ENCODE data around the gene KCNMA1.
A peak's percentile ranks its signal among the peaks of the same experiment; 100 is the strongest.

The KCNMA1 gene

DNA sequence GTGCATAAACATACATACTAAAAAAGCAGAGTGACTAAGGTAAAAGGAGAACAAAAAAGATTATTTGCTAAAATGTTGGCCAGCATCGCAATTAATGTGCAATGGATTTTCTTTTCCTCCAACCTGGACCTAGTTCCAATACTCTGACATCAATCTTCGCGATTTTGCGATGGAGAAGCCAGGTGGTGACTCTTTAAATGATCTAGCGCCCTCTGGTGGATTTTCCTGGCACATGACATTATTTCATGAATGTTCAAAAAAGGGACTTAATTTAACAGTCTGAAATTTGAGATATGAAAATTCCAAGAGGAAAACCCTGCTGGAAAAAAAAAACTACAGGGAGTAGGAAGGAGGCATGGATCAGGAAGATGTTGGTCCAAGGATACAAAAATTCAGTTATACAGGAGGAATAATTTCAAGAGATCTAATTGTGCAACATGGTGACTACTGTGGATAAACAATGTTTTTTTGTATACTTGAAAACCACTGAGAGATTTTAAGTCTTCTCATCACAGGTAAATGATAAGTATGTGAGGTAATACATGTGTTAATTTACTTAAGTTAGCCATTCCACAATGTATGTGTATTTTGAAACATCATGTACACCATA, 4.3 kb upstream of the KCNMA1 start:
- TF ChIP-seq, protein P1, sequence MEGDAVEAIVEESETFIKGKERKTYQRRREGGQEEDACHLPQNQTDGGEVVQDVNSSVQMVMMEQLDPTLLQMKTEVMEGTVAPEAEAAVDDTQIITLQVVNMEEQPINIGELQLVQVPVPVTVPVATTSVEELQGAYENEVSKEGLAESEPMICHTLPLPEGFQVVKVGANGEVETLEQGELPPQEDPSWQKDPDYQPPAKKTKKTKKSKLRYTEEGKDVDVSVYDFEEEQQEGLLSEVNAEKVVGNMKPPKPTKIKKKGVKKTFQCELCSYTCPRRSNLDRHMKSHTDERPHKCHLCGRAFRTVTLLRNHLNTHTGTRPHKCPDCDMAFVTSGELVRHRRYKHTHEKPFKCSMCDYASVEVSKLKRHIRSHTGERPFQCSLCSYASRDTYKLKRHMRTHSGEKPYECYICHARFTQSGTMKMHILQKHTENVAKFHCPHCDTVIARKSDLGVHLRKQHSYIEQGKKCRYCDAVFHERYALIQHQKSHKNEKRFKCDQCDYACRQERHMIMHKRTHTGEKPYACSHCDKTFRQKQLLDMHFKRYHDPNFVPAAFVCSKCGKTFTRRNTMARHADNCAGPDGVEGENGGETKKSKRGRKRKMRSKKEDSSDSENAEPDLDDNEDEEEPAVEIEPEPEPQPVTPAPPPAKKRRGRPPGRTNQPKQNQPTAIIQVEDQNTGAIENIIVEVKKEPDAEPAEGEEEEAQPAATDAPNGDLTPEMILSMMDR (IDR thresholded peaks at IDR 0.05; ENCODE audit: low read depth, low read length) = peak; percentile 66
- H3K4me3 ChIP-seq (ENCODE audit: low read depth, low read length) = no peak overlapping the region

DNA sequence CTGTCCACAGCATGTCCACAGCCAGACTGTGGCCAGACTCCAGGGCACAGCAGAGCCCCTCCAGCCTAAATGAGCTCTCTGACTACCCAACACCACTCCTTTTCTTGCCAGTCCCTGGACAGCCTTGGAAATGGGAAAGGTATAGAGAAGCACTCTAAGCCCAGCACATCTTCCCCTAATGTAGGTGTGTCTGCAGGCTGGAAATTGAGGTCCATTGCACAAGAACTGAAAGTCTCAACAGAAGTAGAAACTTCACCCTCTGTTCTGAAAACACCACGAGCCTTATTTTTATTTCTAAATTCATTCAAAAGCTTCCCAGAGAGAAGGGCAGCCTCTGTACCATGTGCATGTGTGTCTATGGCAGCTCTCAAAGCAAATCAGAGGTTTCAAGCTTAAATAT, 3.7 kb upstream of the KCNMA1 start:
- TF ChIP-seq, protein P1 (IDR thresholded peaks at IDR 0.05; ENCODE audit: low read depth, low read length) = no peak
- no peak overlapping the region for H3K4me3 ChIP-seq (ENCODE audit: low read depth, low read length)
- in situ Hi-C loops (cut with HindIII; ENCODE audit: low sequenced_read_pairs) = no loop called here
- DNase-seq (ENCODE audit: low read depth, low spot score) = no peak

More for the DNA sequence above, 4.3 kb upstream of the KCNMA1 start:
- in situ Hi-C loops (cut with HindIII; ENCODE audit: low sequenced_read_pairs) = no loop called here
- peak; percentile 85 for DNase-seq (ENCODE audit: low read depth, low spot score)

DNA sequence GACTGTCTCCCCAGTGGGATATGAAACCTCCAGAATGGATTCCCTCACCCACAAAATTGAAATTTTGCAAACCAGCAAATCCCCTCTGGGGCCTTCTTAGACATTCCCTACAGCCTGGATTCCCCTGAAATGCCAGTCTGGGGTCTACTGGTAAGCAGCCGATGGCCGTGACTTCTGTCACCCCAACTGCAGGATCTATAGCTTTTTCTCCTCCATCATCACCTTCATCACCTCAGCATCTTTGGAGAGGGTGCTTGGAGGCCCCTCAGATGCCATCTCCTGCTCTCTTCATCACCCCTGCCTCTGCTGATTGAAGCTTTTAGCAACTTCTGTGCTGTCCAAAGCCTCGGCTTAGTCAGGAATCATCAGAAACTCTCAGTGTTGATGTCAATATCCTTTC, 2.6 kb upstream of the KCNMA1 start:
- DNase-seq (ENCODE audit: low read depth, low spot score) = no peak
- no peak overlapping the region for H3K4me3 ChIP-seq (ENCODE audit: low read depth, low read length)
- TF ChIP-seq, protein P1 (IDR thresholded peaks at IDR 0.05; ENCODE audit: low read depth, low read length) = no peak
- in situ Hi-C loops (cut with HindIII; ENCODE audit: low sequenced_read_pairs) = no loop called here

DNA sequence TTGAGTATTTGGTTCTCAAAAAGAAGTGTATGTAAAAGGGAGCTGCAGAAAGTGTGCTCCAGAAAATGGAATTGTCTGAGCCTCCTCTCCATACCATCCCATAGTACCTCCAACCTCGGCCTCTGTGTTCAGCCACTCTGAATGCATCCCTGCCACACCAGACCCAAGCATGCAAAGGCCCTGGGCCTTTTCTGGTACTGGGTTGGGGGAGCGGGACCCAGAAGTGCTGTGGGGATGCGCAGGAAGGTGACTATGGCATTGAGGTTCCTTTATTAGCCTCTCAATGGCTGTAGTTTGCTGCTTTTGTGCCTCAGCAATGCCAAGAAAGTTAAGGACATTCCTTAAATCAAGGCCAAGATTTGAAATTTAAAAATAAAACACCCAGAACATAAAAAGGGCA, 2.1 kb upstream of the KCNMA1 start:
- H3K4me3 ChIP-seq (ENCODE audit: low read depth, low read length) = no peak overlapping the region
- in situ Hi-C loops (cut with HindIII; ENCODE audit: low sequenced_read_pairs) = no loop called here
- TF ChIP-seq, protein P1 (IDR thresholded peaks at IDR 0.05; ENCODE audit: low read depth, low read length) = no peak
- no peak for DNase-seq (ENCODE audit: low read depth, low spot score)

DNA sequence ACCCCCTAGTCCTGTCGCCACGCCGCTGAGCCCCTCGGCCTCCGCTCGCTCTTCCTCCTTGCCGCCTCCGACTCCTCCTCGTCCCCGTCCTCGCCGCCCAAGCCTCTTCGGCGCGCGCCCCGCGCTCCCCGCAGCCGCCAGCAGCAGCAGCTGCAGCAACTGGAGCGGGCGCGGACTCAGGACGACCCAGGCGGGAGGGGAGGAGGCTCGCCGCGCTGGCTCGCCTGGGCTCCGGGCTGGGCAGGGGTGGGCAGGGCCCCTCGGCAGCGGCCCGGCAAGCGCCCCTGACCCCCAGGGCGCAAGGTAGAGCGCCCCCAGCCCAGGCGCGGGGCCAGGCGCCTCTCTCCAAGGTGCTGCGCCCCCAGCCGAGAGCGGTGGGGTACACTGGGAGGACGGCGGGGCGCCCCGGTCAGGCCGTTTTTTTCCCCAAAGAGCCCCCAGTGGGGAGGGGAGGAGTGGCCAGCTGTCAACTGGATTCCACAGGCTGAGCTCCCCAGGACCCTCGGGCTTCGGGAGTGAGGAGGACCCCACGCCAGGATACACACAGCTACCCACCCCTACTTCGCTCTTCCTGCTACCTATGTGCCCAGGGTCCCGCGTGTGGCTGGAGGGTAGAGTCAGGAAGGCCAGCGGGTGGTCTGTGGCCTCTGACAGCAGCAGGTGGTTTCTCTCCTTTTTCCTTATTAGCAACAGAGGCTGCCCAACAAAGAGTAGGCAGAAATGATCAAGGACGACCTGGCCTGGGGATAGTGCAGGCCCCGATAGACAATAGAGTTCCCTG, 903 bp upstream of the KCNMA1 start:
- TF ChIP-seq, protein P1 (IDR thresholded peaks at IDR 0.05; ENCODE audit: low read depth, low read length) = no peak
- peak; percentile 65 for DNase-seq (ENCODE audit: low read depth, low spot score)
- in situ Hi-C loops (cut with HindIII; ENCODE audit: low sequenced_read_pairs) = no loop called here
- H3K4me3 ChIP-seq (ENCODE audit: low read depth, low read length) = peak overlapping the region; percentile 50

DNA sequence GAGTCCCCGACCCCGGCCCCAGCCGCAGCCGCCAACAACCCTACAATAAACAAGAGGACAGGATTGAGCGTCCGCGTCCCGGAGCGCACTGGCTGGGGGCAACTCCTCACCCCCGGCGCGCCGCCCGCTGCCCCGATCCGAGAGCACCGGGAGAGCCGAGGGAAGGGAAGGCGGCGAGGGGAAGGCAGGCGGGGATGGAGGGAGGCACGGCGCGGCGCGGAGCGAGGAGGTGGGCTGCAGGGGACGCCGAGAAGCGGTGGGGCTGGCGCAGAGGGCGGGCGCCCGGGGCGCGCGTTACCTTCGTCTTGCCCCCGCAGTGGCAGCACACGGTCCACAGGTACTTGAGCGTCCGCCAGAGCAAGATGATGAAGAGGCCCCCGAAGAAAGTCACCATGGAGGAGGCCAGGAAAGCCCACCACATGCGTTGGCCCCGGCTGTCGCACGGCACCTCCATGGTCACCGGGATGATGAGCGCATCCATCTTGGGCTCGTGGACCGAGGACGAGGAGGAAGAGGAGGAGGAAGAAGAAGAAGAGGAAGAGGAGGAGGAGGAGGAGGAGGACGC, 559 bp downstream of the KCNMA1 start:
- TF ChIP-seq, protein P1 (IDR thresholded peaks at IDR 0.05; ENCODE audit: low read depth, low read length) = no peak
- in situ Hi-C loops (cut with HindIII; ENCODE audit: low sequenced_read_pairs) = no loop called here
- no peak for DNase-seq (ENCODE audit: low read depth, low spot score)
- H3K4me3 ChIP-seq (ENCODE audit: low read depth, low read length) = peak overlapping the region; percentile 87
